K562 (cell line): ENCODE results near the gene FN3KRP. TPM values are rescaled to one million over a fixed set of nuclear protein-coding genes. Genes with fewer than 3 reads are reported as not detected.
A peak's percentile ranks its signal among the peaks of the same experiment; 100 is the strongest.

Experiments used
- ATF1 ChIP-seq, 2 experiments: fragments of 450-650 bp in 1 of 2; IDR thresholded peaks; 2 replicates each; pipeline ENCODE4 v1.6.1; 2016; ENCODE audit warnings: missing compliant biosample characterization in 1 of 2, missing genetic modification characterization in 1 of 2
- ATF3 ChIP-seq, 2 experiments: fragments of 450-650 bp in 1 of 2; sonication (generic) in 1 of 2; formaldehyde crosslinking in 1 of 2; IDR thresholded peaks in 1 of 2; conservative IDR thresholded peaks in 1 of 2; 2 replicates each; pipeline versions ENCODE4 v1.6.1 to v1.8.1; 2016 to 2023; ENCODE audit warnings: mild to moderate bottlenecking in 2 of 2, moderate library complexity in 2 of 2, inconsistent platforms in 1 of 2, missing genetic modification reagents in 1 of 2
- C11orf30 ChIP-seq: fragments of 450-650 bp; IDR thresholded peaks from 2 replicates; pipeline ENCODE4 v1.6.1; 2016; ENCODE audit warnings: low read depth, mild to moderate bottlenecking
- CREB5 ChIP-seq: fragments of 250-450 bp; sonication (Bioruptor Pico); IDR thresholded peaks from 2 replicates; pipeline ENCODE4 v1.5.0; 2020; ENCODE audit warnings: mild to moderate bottlenecking
- CREM ChIP-seq: IDR thresholded peaks from 2 replicates; pipeline ENCODE4 v1.6.1; 2014; ENCODE audit warnings: antibody characterized with exemption, low read depth
- FUS ChIP-seq: fragments of 200-400 bp; formaldehyde crosslinking; optimal IDR thresholded peaks from 2 replicates; pipeline ENCODE3; 2017; ENCODE audit warnings: low read depth, low read length
- GABPB1 ChIP-seq: sonication (generic); formaldehyde crosslinking; IDR thresholded peaks from 2 replicates; pipeline ENCODE4 v1.8.0; 2022; ENCODE audit warnings: mild to moderate bottlenecking, missing genetic modification reagents
- ILF3 ChIP-seq: fragments of 450-650 bp; IDR thresholded peaks from 2 replicates; pipeline ENCODE4 v1.6.1; 2018; ENCODE audit warnings: antibody characterized with exemption, mild to moderate bottlenecking, moderate library complexity, borderline replicate concordance
- LEF1 ChIP-seq: fragments of 450-650 bp; IDR thresholded peaks from 2 replicates; pipeline ENCODE4 v1.6.1; 2016; ENCODE audit warnings: mild to moderate bottlenecking
- RUNX1 ChIP-seq: sonication (generic); IDR thresholded peaks from 2 replicates; pipeline ENCODE4 v1.6.1; 2016; ENCODE audit warnings: antibody characterized with exemption, low read depth
- SMARCA4 ChIP-seq: fragments of 450-650 bp; IDR thresholded peaks from 2 replicates; pipeline ENCODE4 v1.6.1; 2016
- SNAPC5 ChIP-seq: fragments of 250-450 bp; sonication (Bioruptor Pico); IDR thresholded peaks from 2 replicates; pipeline ENCODE4 v1.8.0; 2021; ENCODE audit warnings: moderate library complexity, mild to moderate bottlenecking, inconsistent platforms
- TCF7L2 ChIP-seq: fragments of 150-350 bp; IDR thresholded peaks from 2 replicates; pipeline ENCODE4 v1.6.1; 2016; ENCODE audit warnings: low read depth, mild to moderate bottlenecking, low read length, moderate library complexity
- TFAP4 ChIP-seq: sonication (generic); formaldehyde crosslinking; IDR thresholded peaks from 2 replicates; pipeline ENCODE4 v1.8.0; 2022; ENCODE audit warnings: missing genetic modification reagents, mild to moderate bottlenecking, moderate library complexity, borderline replicate concordance
- ZBTB34 ChIP-seq: fragments of 250-450 bp; sonication (Bioruptor Pico); IDR thresholded peaks from 2 replicates; pipeline ENCODE4 v1.8.0; 2021; ENCODE audit warnings: mild to moderate bottlenecking, moderate library complexity
- ZNF197 ChIP-seq: fragments of 200-800 bp; sonication (Bioruptor generic); IDR thresholded peaks from 2 replicates; pipeline ENCODE4 v1.6.1; 2016; ENCODE audit warnings: low read depth, missing genetic modification characterization, missing compliant biosample characterization
- ZNF24 ChIP-seq: fragments of 450-650 bp; IDR thresholded peaks from 2 replicates; pipeline ENCODE4 v1.6.1; 2016
- ZNF324 ChIP-seq: fragments of 250-450 bp; sonication (Bioruptor Pico); IDR thresholded peaks from 2 replicates; pipeline ENCODE4 v1.4.0; 2020; ENCODE audit warnings: mild to moderate bottlenecking
- ZNF518B ChIP-seq: fragments of 250-450 bp; sonication (Bioruptor Pico); IDR thresholded peaks from 2 replicates; pipeline ENCODE4 v1.5.0; 2021; ENCODE audit warnings: mild to moderate bottlenecking, moderate library complexity
- polyA plus RNA-seq, 8 experiments: library from polyadenylated mRNA; depleted of rRNA in 4 of 8; stranded (reverse) in 5 of 8; unstranded in 3 of 8; fragments of >200 nt; fragmentation: Nextera tagmentation in 2 of 8; fragmentation: Illumina TruSeq in 1 of 8; extraction: Ambion mirVana in 2 of 8; extraction: Trizol in 1 of 8; gene quantifications; 2 replicates each; pipeline versions ENCODE4 v1.2.1 to v1.2.3, GENCODE V29; 2011 to 2014; ENCODE audit warnings: inconsistent platforms in 1 of 8, missing spikeins in 1 of 8
- total RNA-seq, 7 experiments: library from RNA; depleted of rRNA in 6 of 7; stranded (reverse); fragments of >200 nt in 6 of 7; fragmentation: Illumina TruSeq in 2 of 7; extraction: Trizol in 2 of 7; gene quantifications; 2 replicates each; pipeline versions ENCODE4 v1.2.1 to v1.2.3, GENCODE V29; 2011 to 2021; ENCODE audit warnings: low replicate concordance in 1 of 7

Gene FN3KRP
- total and polyA plus RNA-seq, 9 of the 15 experiments (the other 6 are each of a cell fraction or from before 2014, with no cell fraction given) = 2.0 to 32.1 (median 24.9) TPM

GRCh38 chr17:82716203-82717010, at the start of gene FN3KRP (continued):
- TF ChIP-seq FUS (no peak), ZNF518B (CRISPR knock-in tag) (no peak), RUNX1 (no peak), TFAP4 (CRISPR knock-in tag) (no peak), ZNF197 (CRISPR knock-in tag) (no peak), SNAPC5 (CRISPR knock-in tag) (no peak), ATF3 (IDR thresholded peaks at IDR 0.05) (peak; percentile 73), ATF3 (CRISPR knock-in tag; conservative IDR thresholded peaks at IDR 0.05) (no peak), ZNF324 (CRISPR knock-in tag) (no peak), C11orf30 (peak; percentile 66; the same call in 1 of the 2 replicates), CREB5 (CRISPR knock-in tag) (no peak), ZBTB34 (CRISPR knock-in tag) (no peak), TCF7L2 (no peak), ATF1 (CRISPR knock-in tag; IDR thresholded peaks at IDR 0.05) (0 out of 2 replicates have a peak, but pooled peaks have one; percentile 14), ATF1 (tag; IDR thresholded peaks at IDR 0.05) (peak; percentile 62), ILF3 (no peak), LEF1 (no peak), GABPB1 (CRISPR knock-in tag) (no peak; the same call in 1 of the 2 replicates), CREM (peak; percentile 55; the same call in 1 of the 2 replicates), SMARCA4 (no peak), ZNF24 (no peak)
